ENCODE data around the gene ITGB5. TPM values are rescaled to one million over a fixed set of nuclear protein-coding genes. Genes with fewer than 3 reads are reported as not detected.

The ITGB5 gene
- total RNA-seq, 1 donor from 2014 or later: 122 TPM

DNA sequence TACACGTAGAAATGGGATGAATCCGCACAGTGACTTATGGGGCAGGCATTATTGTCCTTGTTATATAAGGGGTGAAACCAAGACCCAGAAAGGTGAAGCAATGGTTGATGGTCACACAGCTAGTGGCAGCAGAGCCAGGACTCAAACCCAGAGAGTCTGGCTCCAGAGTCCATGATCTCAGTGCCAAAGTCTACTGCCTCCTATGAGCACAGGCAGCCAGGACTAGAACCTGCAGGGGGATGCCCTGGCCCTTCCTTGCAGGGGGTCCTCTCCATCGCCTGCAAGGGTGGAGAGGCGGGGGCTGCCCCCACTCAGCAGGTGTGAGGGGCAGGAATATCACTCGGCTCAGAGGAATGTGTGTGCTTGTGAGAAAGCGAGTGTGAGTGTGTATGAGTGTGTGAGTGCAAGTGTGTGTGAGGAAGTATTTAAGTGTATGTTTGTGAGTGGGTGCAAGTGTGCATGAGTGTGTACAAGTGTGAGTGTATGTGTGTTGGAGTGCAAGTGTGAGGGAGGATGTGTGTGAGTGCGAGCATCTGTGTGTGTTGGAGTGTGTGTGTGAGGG, 112.2 kb downstream of the ITGB5 start:
- no peak overlapping the region for H3K4me3 ChIP-seq
- intact Hi-C loops (cut with micrococcal nuclease): no loop called here
- H3K27me3 ChIP-seq (ENCODE audit: low read depth): no peaks in the 10 kb centered on the region
- H3K9me3 ChIP-seq (replicated peaks): no peaks in the 10 kb centered on the region
- no peaks in the 10 kb centered on the region for H3K36me3 ChIP-seq
- DNase-seq: no peak
- H3K4me1 ChIP-seq: peaks cover 97% of the 10 kb centered on the region
- TF ChIP-seq, protein P1, sequence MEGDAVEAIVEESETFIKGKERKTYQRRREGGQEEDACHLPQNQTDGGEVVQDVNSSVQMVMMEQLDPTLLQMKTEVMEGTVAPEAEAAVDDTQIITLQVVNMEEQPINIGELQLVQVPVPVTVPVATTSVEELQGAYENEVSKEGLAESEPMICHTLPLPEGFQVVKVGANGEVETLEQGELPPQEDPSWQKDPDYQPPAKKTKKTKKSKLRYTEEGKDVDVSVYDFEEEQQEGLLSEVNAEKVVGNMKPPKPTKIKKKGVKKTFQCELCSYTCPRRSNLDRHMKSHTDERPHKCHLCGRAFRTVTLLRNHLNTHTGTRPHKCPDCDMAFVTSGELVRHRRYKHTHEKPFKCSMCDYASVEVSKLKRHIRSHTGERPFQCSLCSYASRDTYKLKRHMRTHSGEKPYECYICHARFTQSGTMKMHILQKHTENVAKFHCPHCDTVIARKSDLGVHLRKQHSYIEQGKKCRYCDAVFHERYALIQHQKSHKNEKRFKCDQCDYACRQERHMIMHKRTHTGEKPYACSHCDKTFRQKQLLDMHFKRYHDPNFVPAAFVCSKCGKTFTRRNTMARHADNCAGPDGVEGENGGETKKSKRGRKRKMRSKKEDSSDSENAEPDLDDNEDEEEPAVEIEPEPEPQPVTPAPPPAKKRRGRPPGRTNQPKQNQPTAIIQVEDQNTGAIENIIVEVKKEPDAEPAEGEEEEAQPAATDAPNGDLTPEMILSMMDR (IDR thresholded peaks at IDR 0.05; ENCODE audit: borderline replicate concordance): no peak
- H3K27ac ChIP-seq (replicated peaks): peak overlapping the region; percentile 84

DNA sequence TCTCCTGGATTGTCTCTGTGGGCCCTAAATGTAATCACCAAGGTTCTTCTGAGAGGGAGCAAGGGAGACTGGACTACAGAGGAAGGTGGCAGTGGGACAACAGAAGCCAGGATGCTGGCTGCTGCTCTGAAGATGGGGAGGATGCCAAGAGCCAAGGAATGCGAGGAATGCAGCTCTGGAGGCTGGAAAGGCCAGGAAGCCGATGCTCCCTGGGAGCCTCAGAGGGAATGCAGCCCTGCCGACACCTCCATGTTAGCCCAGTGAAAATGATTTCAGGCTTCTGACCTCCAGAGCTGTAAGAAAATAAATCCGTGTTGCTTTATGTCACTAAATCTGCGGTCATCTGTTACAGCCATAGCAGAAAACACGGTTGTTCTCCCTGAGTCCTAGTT, 112.8 kb downstream of the ITGB5 start:
- TF ChIP-seq, protein P1 (IDR thresholded peaks at IDR 0.05; ENCODE audit: borderline replicate concordance): no peak
- no peak overlapping the region for H3K4me3 ChIP-seq
- intact Hi-C loops (cut with micrococcal nuclease): no loop called here
- H3K27me3 ChIP-seq (ENCODE audit: low read depth): no peaks in the 10 kb centered on the region
- no peaks in the 10 kb centered on the region for H3K9me3 ChIP-seq (replicated peaks)
- H3K4me1 ChIP-seq: peaks cover 97% of the 10 kb centered on the region
- peak overlapping the region; percentile 84 for H3K27ac ChIP-seq (replicated peaks)
- DNase-seq: peak; percentile 50
- H3K36me3 ChIP-seq: no peaks in the 10 kb centered on the region

DNA sequence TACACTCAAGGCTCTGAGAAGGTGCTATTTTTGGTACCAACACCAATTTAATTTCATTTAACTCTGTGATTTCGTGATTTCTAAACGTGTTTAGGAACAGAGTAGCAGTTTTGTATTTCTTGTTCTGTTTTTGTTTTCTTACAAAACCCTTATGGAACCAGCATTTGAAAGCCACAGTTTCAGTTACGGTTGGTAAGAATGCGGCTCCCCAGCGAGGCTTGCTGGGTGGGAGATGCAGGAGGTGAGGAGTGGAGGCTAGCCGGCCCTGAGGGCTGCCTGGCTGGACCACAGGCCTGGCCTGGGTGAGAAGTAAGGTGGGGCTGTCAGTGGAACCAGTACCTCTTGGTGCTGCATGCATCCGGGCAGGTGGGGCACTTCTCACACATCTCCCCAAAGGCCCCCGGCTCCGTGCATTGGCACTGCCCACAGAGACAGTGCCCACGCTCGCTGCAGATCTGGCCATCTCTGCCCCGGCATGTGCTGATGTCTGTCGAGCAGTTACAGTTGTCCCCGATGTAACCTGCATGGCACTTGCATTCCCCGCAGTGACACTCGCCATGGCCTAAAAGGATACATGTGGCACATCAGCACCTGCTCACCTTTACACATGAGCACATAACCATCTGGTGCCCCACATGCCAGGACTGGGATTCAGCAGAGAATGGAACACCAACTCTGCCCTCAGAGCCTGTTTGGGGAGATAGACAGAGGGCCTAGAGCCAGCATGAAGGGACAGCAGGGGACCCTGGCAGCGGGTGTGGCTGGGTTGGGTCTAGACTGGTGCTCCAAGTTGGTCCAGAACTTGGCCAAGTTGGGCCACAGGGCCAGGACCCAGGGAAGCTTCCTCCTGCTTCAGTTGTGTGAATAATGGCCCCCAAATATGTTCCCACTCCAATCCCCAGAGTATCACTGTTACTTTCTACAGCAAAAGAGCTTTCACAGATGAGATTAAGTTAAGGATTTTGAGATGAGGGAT, 113.5 kb downstream of the ITGB5 start:
- no peaks in the 10 kb centered on the region for H3K9me3 ChIP-seq (replicated peaks)
- peaks cover 4% of the 10 kb centered on the region for H3K36me3 ChIP-seq
- no peak for DNase-seq
- H3K4me3 ChIP-seq: no peak overlapping the region
- no peaks in the 10 kb centered on the region for H3K27me3 ChIP-seq (ENCODE audit: low read depth)
- TF ChIP-seq, protein P1 (IDR thresholded peaks at IDR 0.05; ENCODE audit: borderline replicate concordance): no peak
- peaks cover 95% of the 10 kb centered on the region for H3K4me1 ChIP-seq
- intact Hi-C loops (cut with micrococcal nuclease): no loop called here
- H3K27ac ChIP-seq (replicated peaks): peak overlapping the region; percentile 84

DNA sequence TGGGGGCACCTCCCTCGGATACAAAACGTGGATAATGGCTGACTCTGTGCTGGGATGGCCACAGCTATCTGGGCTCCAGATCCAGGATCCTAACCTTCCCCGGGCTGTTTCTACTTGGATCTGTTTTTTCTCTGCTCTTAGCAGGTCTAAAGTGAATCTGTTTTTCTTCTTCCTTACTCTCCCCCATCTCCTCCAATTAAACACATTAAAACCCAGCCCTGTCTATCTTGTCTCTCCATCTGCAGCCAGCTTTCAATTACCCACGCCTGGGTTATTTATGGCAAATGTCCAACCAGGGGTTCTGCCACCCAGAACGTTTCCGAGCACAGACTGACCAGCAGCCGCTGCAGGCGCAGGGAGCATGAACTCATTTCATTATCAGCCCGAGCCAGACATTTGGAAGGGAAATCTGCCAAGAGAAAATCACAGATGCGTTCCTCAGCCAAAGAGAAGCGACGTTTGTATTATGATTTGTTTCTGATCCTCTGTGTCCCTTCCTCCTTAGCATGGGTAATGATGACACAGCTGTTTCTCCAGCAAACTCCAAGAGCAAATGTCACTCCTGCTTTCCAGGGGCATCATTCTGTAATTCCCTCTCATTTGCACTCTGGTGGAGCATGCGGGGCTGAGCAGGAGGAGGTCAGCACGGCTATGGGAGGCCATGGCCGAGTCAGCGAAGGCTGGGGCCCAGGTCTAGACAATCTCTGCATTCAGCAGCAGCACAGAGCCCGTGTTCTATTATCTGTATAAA, 114.9 kb downstream of the ITGB5 start:
- H3K9me3 ChIP-seq (replicated peaks): no peaks in the 10 kb centered on the region
- H3K4me3 ChIP-seq: peak overlapping the region; percentile 28
- peaks cover 18% of the 10 kb centered on the region for H3K36me3 ChIP-seq
- no peaks in the 10 kb centered on the region for H3K27me3 ChIP-seq (ENCODE audit: low read depth)
- peak overlapping the region; percentile 84 for H3K27ac ChIP-seq (replicated peaks)
- peaks cover 81% of the 10 kb centered on the region for H3K4me1 ChIP-seq
- no peak for DNase-seq
- intact Hi-C loops (cut with micrococcal nuclease): no loop called here
- TF ChIP-seq, protein P1 (IDR thresholded peaks at IDR 0.05; ENCODE audit: borderline replicate concordance): no peak

DNA sequence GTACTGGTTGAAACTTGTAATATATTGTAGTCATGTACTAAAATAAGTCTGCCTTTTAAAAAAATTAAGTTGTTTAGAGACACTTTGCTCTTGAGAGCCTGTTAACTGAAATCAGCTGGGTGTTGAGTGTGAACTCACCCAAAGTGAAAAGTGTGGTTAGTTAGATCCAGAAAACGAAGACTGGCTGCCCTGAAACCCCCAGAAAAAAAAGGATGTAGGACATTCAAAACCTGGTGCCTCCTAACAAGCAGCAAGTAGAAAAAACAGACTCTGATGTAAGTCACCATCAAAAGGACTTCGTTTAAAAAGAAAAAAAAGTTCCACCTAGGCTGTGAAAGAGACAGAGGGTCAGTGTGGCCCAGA, 116.1 kb downstream of the ITGB5 start:
- Histone ChIP-seq H3K27me3 (ENCODE audit: low read depth) (no peaks in the 10 kb centered on the region), H3K4me1 (peaks cover 71% of the 10 kb centered on the region), H3K9me3 (replicated peaks) (no peaks in the 10 kb centered on the region), H3K27ac (replicated peaks) (peak overlapping the region; percentile 84), H3K36me3 (peaks cover 30% of the 10 kb centered on the region), H3K4me3 (no peak overlapping the region)
- no peak for DNase-seq
- intact Hi-C loops (cut with micrococcal nuclease): no loop called here
- TF ChIP-seq, protein P1 (IDR thresholded peaks at IDR 0.05; ENCODE audit: borderline replicate concordance): no peak
